GM18502 (cell line): ENCODE results near the gene BCAP31.
"Not testable (repeated sequence)": the region's sequence is repeated elsewhere in the genome, so short reads cannot be mapped to it uniquely, and the experiment has no call there.

ENCODE experiments used
- ATAC-seq: cut with Tn5 transposase; IDR thresholded peaks from one replicate; pipeline ENCODE4 v1.9.1; 2021; ENCODE audit warnings: mild to moderate bottlenecking; ENCODE audit not compliant: unreplicated experiment, poor library complexity

The BCAP31 gene

GRCh38 chrX:153763298-153763932 is 39.2 kb upstream of the BCAP31 start:
- ATAC-seq, result no peak

GRCh38 chrX:153762626-153763173 is 38.5 kb upstream of the BCAP31 start:
- no peak for ATAC-seq

GRCh38 chrX:153761863-153762262 is 37.7 kb upstream of the BCAP31 start:
- ATAC-seq, result no peak

GRCh38 chrX:153755136-153755535 is 30.9 kb upstream of the BCAP31 start:
- no peak for ATAC-seq

GRCh38 chrX:153750127-153750774 is 26.1 kb upstream of the BCAP31 start:
- ATAC-seq, result no peak

- not testable (repeated sequence) for ATAC-seq
Measured at GRCh38 chrX:153749017-153749416, 24.8 kb upstream of the BCAP31 start.

GRCh38 chrX:153746991-153747390 is 22.8 kb upstream of the BCAP31 start:
- ATAC-seq, result not testable (repeated sequence)

GRCh38 chrX:153746359-153746758 is 22.2 kb upstream of the BCAP31 start:
- ATAC-seq, result no peak

- ATAC-seq, result not testable (repeated sequence)
Measured at GRCh38 chrX:153745067-153745433, 20.9 kb upstream of the BCAP31 start.

GRCh38 chrX:153744210-153745066 is 20.3 kb upstream of the BCAP31 start:
- no peak for ATAC-seq

GRCh38 chrX:153743468-153744209 is 19.5 kb upstream of the BCAP31 start:
- ATAC-seq, result not testable (repeated sequence)

GRCh38 chrX:153742796-153743467 is 18.7 kb upstream of the BCAP31 start:
- ATAC-seq, result not testable (repeated sequence)

- not testable (repeated sequence) for ATAC-seq
Measured at GRCh38 chrX:153742111-153742510, 17.9 kb upstream of the BCAP31 start.

- ATAC-seq, result no peak
Measured at GRCh38 chrX:153741446-153741845, 17.3 kb upstream of the BCAP31 start.

- ATAC-seq, result no peak
Measured at GRCh38 chrX:153740631-153741222, 16.5 kb upstream of the BCAP31 start.

GRCh38 chrX:153739754-153740486 is 15.7 kb upstream of the BCAP31 start:
- ATAC-seq, result no peak

GRCh38 chrX:153738056-153738605 is 13.9 kb upstream of the BCAP31 start:
- ATAC-seq, result no peak

- ATAC-seq, result no peak
Measured at GRCh38 chrX:153736871-153737441, 12.8 kb upstream of the BCAP31 start.
